PC-3 (cell line): Measurements from ENCODE around the gene CYP39A1. TPM values are rescaled to one million over a fixed set of nuclear protein-coding genes. Genes with fewer than 3 reads are reported as not detected.

Experiments used
- ATAC-seq: fragments of 200-7000 bp; cut with Tn5 transposase; 2 replicates; pipeline ENCODE4 v1.9.1; 2020; ENCODE audit warnings: mild to moderate bottlenecking, moderate library complexity
- BruUV-seq: library from RNA; stranded (reverse); fragments of 400-500 nt; replicated peaks from 2 replicates; lab custom pipeline; 2021; lab: Mats Ljungman, UMichigan
- CTCF ChIA-PET: fragments of 300-600 bp; sonication (Branson Sonifier 250); formaldehyde crosslinking; loops from one replicate; lab custom pipeline; 2022; ENCODE audit warnings: antibody characterized with exemption; lab: Charles Lee
- POLR2A ChIA-PET: fragments of 300-600 bp; sonication (Branson Sonifier 250); formaldehyde crosslinking; loops from one replicate; lab custom pipeline; 2022; ENCODE audit warnings: antibody characterized with exemption; ENCODE audit not compliant: unreplicated experiment; lab: Charles Lee
- DNase-seq: peaks from one replicate; pipeline ENCODE4 v3.0.0-alpha.2; 2015
- H2AFZ ChIP-seq: fragments of 300-600 bp; sonication (generic); 2 replicates; pipeline ENCODE4 v1.6.0; 2016; ENCODE audit warnings: antibody characterized with exemption, low read length
- H3F3A ChIP-seq: fragments of 300-600 bp; sonication (generic); one replicate; pipeline ENCODE4 v1.6.0; 2017; ENCODE audit warnings: antibody characterized with exemption, low read length, control low read depth, mild to moderate bottlenecking; ENCODE audit not compliant: unreplicated experiment
- H3K27ac ChIP-seq: fragments of 300-600 bp; sonication (generic); 2 replicates; pipeline ENCODE4 v1.5.1; 2016; ENCODE audit warnings: mild to moderate bottlenecking, low read length
- H3K27me3 ChIP-seq: fragments of 300-600 bp; sonication (generic); 2 replicates; pipeline ENCODE4 v1.6.1; 2016; ENCODE audit warnings: low read length, mixed read lengths
- H3K36me3 ChIP-seq: fragments of 300-600 bp; sonication (generic); 2 replicates; pipeline ENCODE4 v1.6.1; 2016; ENCODE audit warnings: low read depth, mixed run types, low read length, mixed read lengths
- H3K4me1 ChIP-seq: fragments of 300-600 bp; sonication (generic); 2 replicates; pipeline ENCODE4 v1.5.1; 2016; ENCODE audit warnings: low read length; ENCODE audit not compliant: insufficient read depth
- H3K4me2 ChIP-seq: fragments of 300-600 bp; sonication (generic); 2 replicates; pipeline ENCODE4 v1.6.0; 2016; ENCODE audit warnings: low read length
- H3K4me3 ChIP-seq: fragments of 300-600 bp; sonication (generic); 2 replicates; pipeline ENCODE4 v1.5.1; 2016; ENCODE audit warnings: mild to moderate bottlenecking, low read length, mixed read lengths
- H3K79me2 ChIP-seq: fragments of 300-600 bp; sonication (generic); 2 replicates; pipeline ENCODE4 v1.6.1; 2017; ENCODE audit warnings: low read length, mixed read lengths
- H3K9ac ChIP-seq: fragments of 300-600 bp; sonication (generic); 2 replicates; pipeline ENCODE4 v1.6.0; 2016; ENCODE audit warnings: mild to moderate bottlenecking, low read length
- H3K9me2 ChIP-seq: fragments of 300-600 bp; sonication (generic); replicated peaks from 2 replicates; pipeline ENCODE4 v1.6.1; 2016; ENCODE audit warnings: mixed run types, low read length, mixed read lengths
- H3K9me3 ChIP-seq: fragments of 300-600 bp; sonication (generic); 2 replicates; pipeline ENCODE4 v1.6.1; 2016; ENCODE audit warnings: low read length, mixed read lengths
- H4K20me1 ChIP-seq: fragments of 300-600 bp; sonication (generic); 2 replicates; pipeline ENCODE4 v1.6.1; 2016; ENCODE audit warnings: low read length, mixed read lengths
- EZH2 ChIP-seq: fragments of 300-600 bp; sonication (generic); IDR thresholded peaks from one replicate; pipeline ENCODE4 v1.6.1; 2017; ENCODE audit warnings: antibody characterized with exemption, mild to moderate bottlenecking, low read length; ENCODE audit not compliant: unreplicated experiment
- EZH2phosphoT487 ChIP-seq: fragments of 300-600 bp; sonication (generic); IDR thresholded peaks from 2 replicates; pipeline ENCODE4 v1.6.1; 2018; ENCODE audit warnings: mild to moderate bottlenecking, antibody characterized with exemption, low read length, borderline replicate concordance
- intact Hi-C: fragments of 100-400 bp; cut with micrococcal nuclease; formaldehyde crosslinking; loops from 2 replicates; pipeline ENCODE4 v1.9.0; 2023
- total RNA-seq: library from RNA; depleted of rRNA; stranded (reverse); fragments of >200 nt; gene quantifications from 2 replicates; pipeline ENCODE4 v1.2.3, GENCODE V29; 2014
- TF ChIP-seq, protein P1 (sequence below): fragments of 300-600 bp; sonication (generic); conservative IDR thresholded peaks from 2 replicates; pipeline ENCODE4 v1.5.1; 2017; ENCODE audit warnings: antibody characterized with exemption, low read depth, mild to moderate bottlenecking, low read length

Gene CYP39A1
- total RNA-seq, 1 experiment from 2014 or later, result 0.66 TPM

DNA sequence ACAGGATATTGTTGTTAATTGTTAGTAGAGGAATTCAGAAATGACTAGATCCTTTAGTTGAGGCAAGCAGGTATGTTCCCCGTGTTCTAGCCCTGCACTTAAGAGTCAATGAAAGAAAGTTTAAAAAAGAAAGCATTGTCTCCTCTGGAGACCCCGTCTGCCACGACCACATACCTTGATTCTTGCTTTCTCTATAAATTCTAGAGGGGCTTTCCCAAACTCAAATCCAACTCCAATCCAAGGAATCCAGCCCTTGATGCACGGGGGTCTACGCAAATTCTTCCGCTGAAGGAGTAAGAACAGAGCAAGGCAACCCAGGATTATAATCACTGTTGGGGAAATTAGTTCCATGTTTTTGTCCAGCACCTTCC, 401 bp downstream of the CYP39A1 start:
- Histone ChIP-seq H3K36me3 (no peaks in the 10 kb centered on the region), H3K27me3 (no peaks in the 10 kb centered on the region), H3K4me3 (peak overlapping the region; percentile 91), H3K4me2 (peak overlapping the region; percentile 89), H3K9me3 (no peaks in the 10 kb centered on the region), H3K79me2 (no peaks in the 10 kb centered on the region), H3K9me2 (no peaks in the 10 kb centered on the region), H3F3A (no peaks in the 10 kb centered on the region), H3K4me1 (peaks cover 27% of the 10 kb centered on the region), H2AFZ (peak overlapping the region; percentile 95), H3K27ac (no peak overlapping the region), H4K20me1 (no peaks in the 10 kb centered on the region), H3K9ac (peak overlapping the region; percentile 45)
- DNase-seq, result peak; percentile 9
- no peak for TF ChIP-seq EZH2phosphoT487
- TF ChIP-seq, protein P1, sequence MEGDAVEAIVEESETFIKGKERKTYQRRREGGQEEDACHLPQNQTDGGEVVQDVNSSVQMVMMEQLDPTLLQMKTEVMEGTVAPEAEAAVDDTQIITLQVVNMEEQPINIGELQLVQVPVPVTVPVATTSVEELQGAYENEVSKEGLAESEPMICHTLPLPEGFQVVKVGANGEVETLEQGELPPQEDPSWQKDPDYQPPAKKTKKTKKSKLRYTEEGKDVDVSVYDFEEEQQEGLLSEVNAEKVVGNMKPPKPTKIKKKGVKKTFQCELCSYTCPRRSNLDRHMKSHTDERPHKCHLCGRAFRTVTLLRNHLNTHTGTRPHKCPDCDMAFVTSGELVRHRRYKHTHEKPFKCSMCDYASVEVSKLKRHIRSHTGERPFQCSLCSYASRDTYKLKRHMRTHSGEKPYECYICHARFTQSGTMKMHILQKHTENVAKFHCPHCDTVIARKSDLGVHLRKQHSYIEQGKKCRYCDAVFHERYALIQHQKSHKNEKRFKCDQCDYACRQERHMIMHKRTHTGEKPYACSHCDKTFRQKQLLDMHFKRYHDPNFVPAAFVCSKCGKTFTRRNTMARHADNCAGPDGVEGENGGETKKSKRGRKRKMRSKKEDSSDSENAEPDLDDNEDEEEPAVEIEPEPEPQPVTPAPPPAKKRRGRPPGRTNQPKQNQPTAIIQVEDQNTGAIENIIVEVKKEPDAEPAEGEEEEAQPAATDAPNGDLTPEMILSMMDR, result no peak
- no peak for TF ChIP-seq EZH2
- peak; percentile 27 for ATAC-seq
- POLR2A ChIA-PET, result no interaction called here
- CTCF ChIA-PET, result interaction anchor here (0.6 kb wide), 1 partner anchor 66 kb away, joined by 3 read pairs; no protein-coding TSS in a partner anchor
- BruUV-seq, result TSS peak; percentile 79
- intact Hi-C loops, result loop anchor here (2.0 to 5.0 kb wide), 3 partner anchors 80 to 970 kb away; no protein-coding TSS in a partner anchor

- H3K9me2 ChIP-seq, result no peaks in the 10 kb centered on the region
- peaks cover 27% of the 10 kb centered on the region for H3K4me1 ChIP-seq
- DNase-seq (peak; percentile 30), ATAC-seq (no peak)
- H4K20me1 ChIP-seq, result no peaks in the 10 kb centered on the region
- no peaks in the 10 kb centered on the region for H3K36me3 ChIP-seq
- intact Hi-C loops, result loop anchor here (2.0 to 5.0 kb wide), 3 partner anchors 80 to 970 kb away; no protein-coding TSS in a partner anchor
- peak overlapping the region; percentile 89 for H3K4me2 ChIP-seq
- TF ChIP-seq EZH2phosphoT487 (no peak), EZH2 (no peak)
- TF ChIP-seq, protein P1, result no peak
- H3K27me3 ChIP-seq, result no peaks in the 10 kb centered on the region
- H3K9me3 ChIP-seq, result no peaks in the 10 kb centered on the region
- H3K27ac ChIP-seq, result no peak overlapping the region
- BruUV-seq, result no TSS peak
- H2AFZ ChIP-seq, result peak overlapping the region; percentile 95
- H3K9ac ChIP-seq, result peak overlapping the region; percentile 45
- no peaks in the 10 kb centered on the region for H3F3A ChIP-seq
- ChIA-PET CTCF (no interaction called here), POLR2A (no interaction called here)
- H3K79me2 ChIP-seq, result no peaks in the 10 kb centered on the region
- H3K4me3 ChIP-seq, result peak overlapping the region; percentile 91
Measured at GRCh38 chr6:46651816-46652215, 802 bp downstream of the CYP39A1 start.

- no TSS peak for BruUV-seq
- Histone ChIP-seq H3K36me3 (no peaks in the 10 kb centered on the region), H2AFZ (no peak overlapping the region), H3K4me1 (peaks cover 27% of the 10 kb centered on the region), H4K20me1 (no peaks in the 10 kb centered on the region), H3K79me2 (no peaks in the 10 kb centered on the region), H3K4me3 (peak overlapping the region; percentile 91; the same call in 1 of the 2 replicates), H3K9me3 (no peaks in the 10 kb centered on the region), H3F3A (no peaks in the 10 kb centered on the region), H3K4me2 (peak overlapping the region; percentile 89), H3K9me2 (no peaks in the 10 kb centered on the region), H3K27me3 (no peaks in the 10 kb centered on the region), H3K27ac (no peak overlapping the region), H3K9ac (no peak overlapping the region)
- intact Hi-C loops, result loop anchor here (5.0 kb wide), 2 partner anchors 81 to 971 kb away; no protein-coding TSS in a partner anchor
- ChIA-PET CTCF (no interaction called here), POLR2A (no interaction called here)
- ATAC-seq (no peak), DNase-seq (peak; percentile 34)
- TF ChIP-seq EZH2, result no peak
- TF ChIP-seq, protein P1, result no peak
- no peak for TF ChIP-seq EZH2phosphoT487
Measured at GRCh38 chr6:46651006-46651405, 1.6 kb downstream of the CYP39A1 start.
